HL-60/S4 treated with phorbol 12-myristate 13-acetate at 8.2 ng/mL for 4 days and 3 days (cell line): ENCODE measurements around the gene CEPT1.
"Not testable (repeated sequence)": the region's sequence is repeated elsewhere in the genome, so short reads cannot be mapped to it uniquely, and the experiment has no call there.

ENCODE experiments used
- in situ Hi-C: fragments of 300-500 bp; cut with MboI; formaldehyde crosslinking; loops from 2 replicates; pipeline ENCODE4 v1.15.0; 2022; ENCODE audit warnings: low sequenced_read_pairs

CEPT1 gene

GRCh38 chr1:111139956-111140679, at the start of gene CEPT1, which contains the start of gene DRAM2:
Gene CEPT1, plus strand, starts transcription at chr1:111140223. Its CDS starts 7,492 bp downstream, at chr1:111147715.
Gene DRAM2, minus strand, starts transcription at chr1:111140093. Its CDS starts 8,539 bp downstream, at chr1:111131554.
- in situ Hi-C loops: no loop called here

GRCh38 chr1:111095421-111095820, 44.6 kb upstream of the CEPT1 start:
- in situ Hi-C loops: not testable (repeated sequence)

- in situ Hi-C loops: no loop called here
These were observed 42.5 kb upstream of the CEPT1 start for GRCh38 chr1:111097356-111098099.

- in situ Hi-C loops: no loop called here
These were observed 40.7 kb upstream of the CEPT1 start for GRCh38 chr1:111099289-111099688.

DNA sequence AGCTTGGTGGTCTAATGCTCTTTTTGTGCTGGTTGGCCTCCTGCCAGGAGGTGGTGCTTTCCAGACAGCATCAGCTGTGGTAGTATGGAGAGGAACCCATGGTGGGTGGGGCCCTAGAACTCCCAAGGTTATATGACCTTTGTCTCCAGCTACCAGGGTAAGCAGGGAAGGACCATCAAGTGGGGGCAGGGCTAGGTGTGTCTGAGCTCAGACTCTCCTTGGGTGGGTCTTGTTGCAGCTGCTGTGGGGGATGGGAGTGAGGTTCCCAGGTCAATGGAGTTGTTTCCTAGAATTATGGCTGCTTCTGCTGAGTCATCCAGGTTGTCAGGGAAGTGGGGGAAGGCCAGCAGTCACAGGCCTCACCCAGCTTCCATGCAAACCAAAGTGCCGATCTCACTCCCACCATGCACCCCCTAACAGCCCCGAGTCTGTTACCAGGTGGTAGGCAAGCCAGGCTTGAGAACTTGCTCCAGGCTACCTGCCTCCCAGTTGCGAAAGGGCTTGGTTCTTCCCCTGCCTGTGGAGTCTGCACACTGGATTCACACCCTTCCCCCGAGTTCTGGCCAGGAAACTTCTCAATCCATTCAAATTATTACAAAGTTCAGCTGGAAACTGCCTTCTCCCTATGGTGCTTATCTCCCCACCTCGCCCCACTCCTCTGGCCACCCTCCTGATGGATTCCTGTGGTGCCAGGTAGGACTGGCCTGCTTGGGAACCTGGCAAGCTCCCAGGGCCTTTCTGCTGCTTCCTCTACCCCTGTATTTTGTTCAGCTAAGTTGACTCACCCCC, 38.0 kb upstream of the CEPT1 start:
- in situ Hi-C loops: no loop called here

- in situ Hi-C loops: no loop called here
These were observed 35.0 kb upstream of the CEPT1 start for GRCh38 chr1:111104981-111105380.

DNA sequence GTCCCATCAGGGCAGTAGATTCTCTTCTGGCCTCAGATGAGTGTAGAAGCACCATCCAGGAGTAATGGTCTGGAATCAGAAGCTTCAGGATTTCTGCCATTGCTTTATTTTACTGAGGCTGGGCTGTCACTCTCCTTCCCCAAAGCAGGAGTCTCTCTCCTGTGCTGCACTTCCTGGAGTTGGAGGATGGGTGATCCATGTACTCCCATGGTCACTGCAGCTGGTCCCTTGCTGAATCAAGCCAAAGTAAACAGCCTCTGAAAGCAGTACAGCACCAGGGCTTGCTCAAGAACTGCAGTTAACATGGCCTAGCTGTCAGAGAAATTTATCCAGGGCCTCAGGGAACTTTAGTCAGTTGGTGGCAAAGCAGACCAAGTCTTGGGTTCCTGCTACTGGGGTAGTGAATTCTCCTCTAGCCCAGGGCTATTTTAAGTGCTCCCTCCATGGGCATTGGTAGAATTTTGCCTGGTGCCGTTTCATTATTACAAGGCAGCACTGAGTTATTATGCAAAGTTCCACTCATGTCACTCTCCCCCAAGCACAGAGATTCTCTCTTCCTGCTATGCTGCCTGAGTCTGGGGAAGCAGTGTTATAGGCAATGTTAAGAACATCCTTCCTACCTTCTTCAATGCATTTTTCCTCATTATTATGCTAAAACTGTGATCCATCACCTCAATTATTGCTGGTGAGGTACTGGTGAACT, 29.7 kb upstream of the CEPT1 start:
- in situ Hi-C loops: no loop called here

DNA sequence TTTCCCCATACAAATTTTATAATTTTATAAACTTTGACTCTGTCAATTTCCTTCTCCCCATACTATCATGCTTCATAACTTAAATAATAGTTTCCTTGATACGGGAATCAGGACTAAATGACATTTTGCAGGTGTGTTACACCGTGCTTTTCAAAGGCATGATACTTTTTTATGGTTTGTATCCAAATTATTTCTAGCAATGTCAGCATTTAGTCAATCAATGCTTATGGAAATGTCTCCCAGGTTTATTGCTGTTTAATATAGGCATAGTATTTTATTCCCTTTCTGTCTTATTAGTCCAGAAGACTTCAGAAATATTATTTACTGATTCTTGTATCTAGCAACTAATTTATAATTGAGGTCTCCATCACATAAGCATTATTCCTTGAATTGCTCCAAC, 23.5 kb upstream of the CEPT1 start:
- in situ Hi-C loops: no loop called here

DNA sequence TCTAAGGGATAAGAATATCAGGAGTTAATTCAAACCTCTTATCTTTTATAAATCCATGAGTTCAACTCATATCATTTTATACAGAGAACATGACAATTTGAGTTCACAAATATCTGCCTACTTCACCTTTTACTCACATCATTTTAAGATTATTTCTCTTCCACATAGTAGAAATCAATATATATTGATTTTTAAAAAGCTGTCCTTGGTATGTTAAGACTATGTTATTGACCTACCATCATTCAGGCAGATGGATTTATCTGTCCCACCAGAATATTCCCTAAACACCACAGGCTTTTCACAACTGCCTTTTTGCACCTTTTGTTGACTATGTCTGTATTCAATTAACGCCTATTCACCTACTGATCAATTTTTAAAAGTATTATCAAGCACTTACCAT, 13.7 kb upstream of the CEPT1 start:
- in situ Hi-C loops: no loop called here

DNA sequence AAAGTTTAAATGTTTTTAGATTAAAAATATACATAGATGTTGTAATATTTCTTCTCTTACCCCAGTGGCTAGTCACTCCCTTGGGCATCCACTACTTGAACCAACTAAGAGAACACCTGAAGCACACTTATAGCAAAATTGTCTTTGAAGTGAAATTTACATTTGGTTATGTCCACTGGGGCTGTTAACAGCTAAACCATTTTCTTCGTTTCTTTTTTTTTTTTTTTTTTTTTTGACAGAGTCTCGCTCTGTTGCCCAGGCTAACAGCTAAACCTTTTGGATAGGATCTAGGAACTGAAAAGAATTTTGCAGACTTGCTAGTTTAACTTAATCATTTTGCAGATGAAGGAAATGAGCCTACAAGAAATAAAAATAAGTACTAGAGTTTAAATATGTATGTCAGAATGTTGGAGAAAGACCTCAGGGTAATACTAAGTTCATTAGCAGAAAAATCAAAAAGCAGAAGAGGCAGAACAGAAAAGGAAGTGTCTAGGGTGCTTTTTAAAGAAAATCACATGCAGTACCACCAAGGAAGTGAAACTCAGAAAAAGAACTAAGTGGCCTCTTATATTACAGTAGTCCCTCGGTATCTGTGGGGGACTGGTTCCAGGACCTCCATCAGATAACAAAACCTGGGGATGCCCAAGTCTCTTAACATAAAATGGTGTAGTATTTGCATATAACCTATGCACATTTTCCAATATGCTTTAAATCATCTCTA, 11.9 kb upstream of the CEPT1 start:
- in situ Hi-C loops: no loop called here

DNA sequence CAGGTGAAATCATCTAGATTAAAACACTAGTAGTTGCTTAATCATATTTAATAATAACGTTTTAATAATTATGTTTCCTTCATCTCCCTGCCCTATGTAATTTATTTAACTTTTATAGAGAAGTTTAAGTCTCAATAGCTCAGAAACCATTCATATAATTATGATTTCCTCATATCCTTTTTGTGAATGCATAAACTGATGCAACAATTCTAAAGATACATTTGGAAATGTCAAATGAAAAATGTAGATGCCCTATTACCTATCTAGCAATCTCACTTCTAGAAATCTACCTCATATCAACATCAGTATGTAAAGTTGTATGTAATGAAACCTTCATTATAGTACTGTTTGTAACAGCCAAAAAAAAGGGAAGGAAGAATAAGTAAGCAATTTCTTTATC, 10.6 kb upstream of the CEPT1 start:
- in situ Hi-C loops: no loop called here

DNA sequence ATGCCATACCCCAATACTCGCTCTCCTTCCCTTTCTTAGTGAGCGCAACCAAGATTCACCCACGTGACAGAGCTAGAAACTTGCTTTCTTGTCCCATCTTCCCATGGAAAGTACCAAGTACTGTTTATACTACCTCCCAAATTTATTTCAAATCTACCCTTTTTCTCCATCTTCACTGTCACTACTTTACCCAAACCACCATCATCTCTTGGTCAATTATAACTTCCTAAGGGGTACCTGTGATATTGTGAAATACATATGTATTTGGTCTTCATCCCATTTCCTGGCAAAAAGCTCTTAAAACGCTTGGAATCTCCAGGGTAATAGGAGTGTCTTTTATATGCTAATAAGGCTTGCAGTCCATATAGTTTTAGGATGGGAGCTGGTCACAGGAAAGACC, 8.3 kb upstream of the CEPT1 start:
- in situ Hi-C loops: no loop called here

GRCh38 chr1:111133866-111134265, 6.2 kb upstream of the CEPT1 start:
- in situ Hi-C loops: no loop called here

DNA sequence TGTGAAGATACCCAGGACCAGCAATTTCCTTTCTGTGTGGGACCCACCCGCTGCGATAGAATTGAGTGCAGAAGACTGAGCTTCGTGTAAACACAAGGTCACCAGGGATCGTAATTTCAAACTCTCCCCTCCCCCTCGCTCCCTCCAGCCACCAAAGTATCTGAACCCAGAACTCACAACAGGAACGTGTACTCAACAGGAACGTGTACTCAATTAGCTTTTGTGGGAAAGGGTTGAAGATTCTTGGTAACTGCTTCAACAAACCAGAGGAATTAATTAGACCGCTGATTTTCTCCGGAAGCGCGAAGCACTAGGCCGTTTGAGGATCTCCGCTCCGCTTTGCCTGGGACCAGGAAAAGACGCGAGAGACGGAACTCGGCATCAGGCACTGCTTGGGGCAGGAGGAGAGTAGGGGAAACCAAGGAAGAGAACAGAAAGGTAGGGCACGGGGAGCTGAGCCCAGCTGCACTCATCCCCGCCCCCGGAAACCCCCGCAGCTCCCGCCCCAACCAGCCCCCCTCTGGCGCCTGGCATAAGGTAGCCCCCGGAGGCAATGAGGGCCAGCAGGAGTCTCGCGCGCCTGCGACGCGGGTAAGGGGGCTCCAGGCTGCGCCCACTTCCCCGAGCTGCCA, 583 bp upstream of the CEPT1 start:
- in situ Hi-C loops: no loop called here

DNA sequence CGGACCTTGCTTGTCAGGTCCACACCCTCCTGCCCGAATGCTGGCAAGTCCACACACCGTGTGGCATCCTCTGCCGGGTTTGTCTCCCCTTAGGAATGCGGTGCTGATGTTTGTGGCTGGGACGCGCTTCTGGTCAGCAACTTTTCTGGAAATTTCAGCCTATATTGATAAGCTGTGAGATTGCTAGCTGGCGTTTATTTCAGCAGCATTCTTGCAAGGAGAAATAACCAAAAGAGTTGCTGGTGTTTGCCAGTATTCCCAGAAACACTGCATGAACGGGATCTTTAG, 601 bp downstream of the CEPT1 start:
- in situ Hi-C loops: no loop called here

DNA sequence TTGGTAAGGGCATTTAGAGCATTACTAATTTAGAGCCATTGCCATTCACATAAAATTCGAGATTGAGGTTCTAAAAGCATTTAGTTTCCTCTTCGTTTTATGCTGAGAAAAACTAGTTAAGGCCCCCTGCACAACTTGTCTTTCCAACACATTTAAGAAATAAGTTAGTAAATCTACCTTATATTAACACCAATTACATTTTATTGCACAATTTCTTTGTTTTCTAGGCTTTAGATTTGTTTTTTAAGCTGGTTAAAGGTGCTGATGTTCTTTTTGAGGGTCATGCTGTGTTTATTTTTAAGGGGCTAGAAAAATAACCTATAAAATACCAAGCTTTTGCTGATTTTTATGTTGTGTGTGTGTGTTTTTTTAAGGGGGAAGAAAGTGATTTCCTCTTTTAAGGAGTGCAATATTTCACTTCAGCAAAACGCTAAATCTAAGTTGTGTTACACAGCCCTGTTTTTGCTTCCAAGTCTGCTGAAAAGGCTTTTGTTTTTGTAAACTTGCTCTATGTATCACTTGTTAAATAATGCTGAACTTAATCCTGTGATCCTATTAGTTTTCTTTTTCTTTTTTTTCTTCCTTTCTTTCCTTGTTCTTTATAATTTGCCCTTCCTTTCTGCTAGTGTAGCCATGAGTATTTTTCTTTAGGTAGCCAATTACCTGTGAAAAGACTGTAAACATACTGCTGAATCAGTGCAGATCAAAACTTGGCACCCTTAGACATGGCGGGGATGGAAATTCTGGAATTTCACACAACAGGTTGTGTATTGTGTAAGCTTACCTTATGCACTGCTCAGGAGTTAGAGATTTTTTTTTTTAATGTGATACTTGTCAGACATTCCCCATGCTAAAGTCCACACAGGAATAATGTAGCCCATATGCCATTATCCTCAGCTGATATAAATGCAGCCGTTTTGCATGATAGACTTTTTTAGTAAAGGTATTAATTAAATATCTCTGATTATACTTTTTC, 1.5 kb downstream of the CEPT1 start:
- in situ Hi-C loops: no loop called here

- in situ Hi-C loops: no loop called here
These were observed 2.4 kb downstream of the CEPT1 start for GRCh38 chr1:111142356-111142975.

- in situ Hi-C loops: no loop called here
These were observed 5.5 kb downstream of the CEPT1 start for GRCh38 chr1:111145542-111145941.
